Posterior cingulate gyrus (tissue), 11 donors: Measurements from ENCODE around the gene HIVEP2.
A peak's percentile ranks its signal among the peaks of the same experiment; 100 is the strongest.

ENCODE experiments used
- DNase-seq, 10 donors: peaks; one replicate each; pipeline versions ENCODE4 v3.0.0 to v3.0.0-alpha.2; 2020 to 2021; ENCODE audit warnings: mixed read lengths in 3 of 10
- intact Hi-C: fragments of 100-400 bp; cut with DNase I; formaldehyde crosslinking; loops from one replicate; pipeline ENCODE4 v1.15.1; 2023

The HIVEP2 gene

DNA sequence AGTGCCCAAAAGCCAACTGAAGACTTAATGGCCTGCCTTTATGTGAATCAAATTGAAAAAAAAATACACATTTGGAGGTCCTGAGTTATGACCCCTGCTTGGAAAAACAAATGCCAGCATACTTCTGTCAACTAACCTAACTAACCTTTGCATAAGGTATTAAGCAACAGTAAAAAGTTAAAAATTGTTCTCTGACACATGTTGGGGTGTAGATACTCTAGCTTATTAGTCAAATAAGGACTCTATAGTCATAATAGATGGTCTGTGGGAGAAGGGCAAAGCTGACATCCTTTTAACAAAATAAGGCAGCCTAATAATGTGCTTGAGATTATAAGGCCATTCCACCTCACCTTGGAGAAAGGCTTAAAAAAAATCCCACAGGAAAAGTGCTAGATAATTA, 140.5 kb downstream of the HIVEP2 start:
- intact Hi-C loops, result no loop called here
- no peak for DNase-seq

DNA sequence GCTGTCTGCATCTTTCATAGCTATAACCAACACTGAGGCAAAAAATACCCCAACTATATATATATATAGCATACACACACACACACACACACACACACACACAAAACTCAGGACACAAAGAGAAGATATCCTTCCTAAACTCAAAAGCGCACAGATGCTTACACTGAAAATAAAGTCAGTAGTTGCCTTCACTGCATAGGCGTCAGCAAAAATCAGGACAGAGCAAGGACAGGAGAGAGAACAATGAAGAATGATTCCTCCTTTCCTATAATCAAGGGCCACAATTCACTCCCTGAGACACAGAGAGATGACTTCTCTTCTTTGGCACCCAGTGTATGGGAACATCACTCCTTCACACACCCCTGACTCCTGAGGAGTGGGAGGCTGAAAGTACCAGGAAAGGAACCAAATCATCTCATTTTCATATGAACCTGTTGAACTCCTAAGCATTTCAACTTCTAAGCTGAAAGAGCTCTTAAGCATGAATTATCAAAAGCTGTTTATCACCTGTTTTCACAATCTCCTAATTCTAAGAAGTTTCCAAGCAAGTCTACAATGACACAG, 141.4 kb downstream of the HIVEP2 start:
- DNase-seq, result no peak
- intact Hi-C loops, result no loop called here

DNA sequence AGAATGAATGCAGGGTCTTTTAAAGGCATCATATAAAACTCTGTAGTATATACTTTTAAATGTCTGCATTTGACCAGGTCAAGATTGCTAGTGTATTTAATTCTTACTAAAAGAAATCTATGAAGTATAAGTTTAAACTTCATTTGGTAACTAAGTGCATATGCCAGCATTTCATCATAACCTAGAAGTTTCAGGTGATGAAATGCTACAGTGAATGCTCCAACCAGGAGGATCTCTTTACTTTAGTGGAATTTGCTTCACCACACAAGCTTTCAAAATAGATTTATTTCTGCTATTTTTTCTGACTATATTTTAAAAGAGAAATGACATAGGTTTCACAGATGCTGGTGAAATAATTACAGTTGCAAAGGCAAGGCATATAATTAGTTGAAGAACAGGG, 141.9 kb downstream of the HIVEP2 start:
- DNase-seq, result no peak
- intact Hi-C loops, result no loop called here

DNA sequence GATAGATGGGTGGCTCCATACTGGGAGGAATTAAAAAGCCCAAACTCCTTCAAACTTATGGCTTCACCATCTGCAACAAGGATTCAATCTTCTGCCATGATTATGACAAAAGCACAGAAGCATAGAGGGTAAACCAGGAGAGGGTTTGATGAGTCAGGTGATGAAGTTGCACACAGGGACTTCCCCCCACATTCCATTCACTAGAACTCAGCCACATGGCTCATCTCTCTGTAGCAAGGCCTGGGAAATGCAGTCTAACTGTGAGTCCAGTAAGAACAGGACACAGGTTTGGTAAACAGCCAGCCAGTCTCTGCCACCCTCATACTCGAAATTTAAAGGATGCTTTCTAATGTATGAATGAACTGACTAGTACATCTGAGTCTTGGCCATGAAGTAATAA, 142.9 kb downstream of the HIVEP2 start:
- DNase-seq, result no peak
- intact Hi-C loops, result no loop called here

DNA sequence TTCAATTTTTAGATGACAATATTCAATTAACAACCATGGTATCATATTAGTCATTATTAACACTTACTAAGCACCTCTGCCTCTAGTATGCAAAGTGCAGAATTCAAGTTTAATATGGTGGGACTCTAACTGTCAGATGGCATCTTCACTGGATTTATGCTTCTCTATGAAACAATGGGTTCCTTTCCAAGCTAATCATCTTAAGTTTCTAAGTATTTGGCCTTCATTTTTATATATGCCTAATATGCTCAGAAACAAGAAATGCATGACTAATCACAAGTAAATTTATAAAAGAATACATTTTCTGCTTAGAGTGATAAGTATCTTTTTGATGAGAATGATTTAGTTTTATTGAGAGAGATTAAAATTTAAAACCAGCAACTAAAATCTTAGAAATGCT, 144.7 kb downstream of the HIVEP2 start:
- no peak for DNase-seq
- intact Hi-C loops, result no loop called here

DNA sequence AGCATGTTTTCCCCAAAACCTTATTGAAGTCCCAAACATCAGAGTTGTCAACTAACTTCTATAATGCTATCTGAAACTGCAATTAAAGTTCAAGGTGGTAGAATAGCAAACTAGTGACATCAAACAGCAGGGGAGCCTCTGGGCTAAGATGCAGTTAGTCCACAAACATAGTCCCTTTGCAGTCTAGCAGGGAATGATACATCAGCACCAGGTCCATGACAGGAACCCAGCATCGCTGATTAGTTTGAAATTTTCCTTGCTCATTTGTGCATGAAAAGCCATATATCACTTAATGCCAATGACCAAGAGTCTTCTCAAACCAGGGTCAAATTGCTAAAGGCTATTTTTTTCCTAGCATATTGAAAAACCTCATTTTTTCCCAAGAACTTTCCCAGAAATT, 145.3 kb downstream of the HIVEP2 start:
- DNase-seq, result no peak
- intact Hi-C loops, result no loop called here

DNA sequence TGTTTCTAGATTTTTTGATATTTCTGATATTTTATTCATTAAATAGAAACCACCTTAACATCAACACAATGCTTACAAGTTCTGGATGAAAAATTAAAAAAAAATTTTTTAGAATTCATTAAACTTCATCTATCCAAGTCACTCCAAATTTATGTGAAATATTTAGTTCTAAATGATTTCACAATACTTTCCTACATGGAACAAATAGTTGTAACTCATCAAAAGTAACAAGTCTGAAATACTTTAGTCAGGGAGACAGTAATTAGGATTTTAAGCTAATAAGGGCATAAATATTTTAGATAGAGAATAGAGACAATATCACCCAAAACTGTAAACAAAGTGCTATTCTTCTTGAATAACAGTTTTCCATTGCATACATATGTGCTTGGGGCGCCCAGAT, 147.8 kb downstream of the HIVEP2 start:
- no peak for DNase-seq
- intact Hi-C loops, result no loop called here

DNA sequence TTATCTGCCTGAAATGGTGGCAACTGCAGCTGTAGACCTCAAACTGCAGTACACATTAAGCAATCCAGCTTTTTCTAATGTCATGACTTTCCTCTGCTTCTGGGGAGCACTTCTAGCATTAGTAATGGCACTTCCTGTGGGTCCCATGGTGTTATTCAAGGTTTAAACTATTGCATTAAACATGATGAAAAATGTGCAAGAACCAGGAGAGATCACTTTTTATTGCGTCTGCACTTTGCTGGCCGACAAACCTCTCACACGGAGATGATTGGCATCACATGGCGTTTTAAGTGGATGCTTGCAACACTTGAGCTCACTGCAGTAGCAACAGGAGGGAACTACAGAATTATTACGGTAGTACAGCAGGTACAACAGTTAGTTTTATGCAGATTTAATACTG, 148.4 kb downstream of the HIVEP2 start:
- intact Hi-C loops, result no loop called here
- no peak for DNase-seq

DNA sequence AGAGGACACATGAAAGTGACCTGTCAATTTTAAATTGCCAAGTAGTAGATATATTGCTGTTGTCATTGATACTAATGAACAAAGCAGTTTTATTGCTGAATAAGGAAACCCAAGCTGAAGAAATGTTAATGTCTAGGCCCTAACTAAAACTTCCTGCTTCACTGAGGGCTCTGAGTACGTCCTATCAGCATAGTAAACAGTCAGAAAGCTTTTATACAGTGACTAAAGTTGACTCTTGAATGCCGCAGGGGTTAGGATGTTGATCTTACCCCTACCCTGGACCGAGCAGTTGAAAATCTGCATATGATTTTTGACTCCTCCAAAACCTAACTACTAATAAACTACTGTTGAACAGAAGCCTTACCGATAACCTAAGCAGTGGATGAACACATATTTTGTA, 149.0 kb downstream of the HIVEP2 start:
- intact Hi-C loops, result no loop called here
- no peak for DNase-seq

DNA sequence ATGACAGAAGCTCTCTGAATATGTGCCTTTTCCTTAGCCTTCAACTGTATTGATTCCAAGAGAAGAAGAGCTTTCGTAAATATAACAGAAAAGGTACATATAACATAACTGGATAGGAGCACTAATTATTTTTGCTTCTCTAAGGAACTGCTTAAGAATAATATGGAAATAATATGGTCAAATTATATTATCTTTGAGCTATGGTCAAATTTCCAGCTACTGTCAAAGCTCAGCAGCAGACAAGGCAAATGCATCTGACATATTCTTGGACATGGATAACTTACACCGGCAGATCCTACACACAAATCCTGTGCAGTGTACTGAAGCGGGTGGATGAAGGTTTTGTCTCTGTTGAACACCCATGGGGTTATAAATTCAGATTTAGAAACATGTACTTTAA, 150.6 kb downstream of the HIVEP2 start:
- intact Hi-C loops, result no loop called here
- no peak for DNase-seq

DNA sequence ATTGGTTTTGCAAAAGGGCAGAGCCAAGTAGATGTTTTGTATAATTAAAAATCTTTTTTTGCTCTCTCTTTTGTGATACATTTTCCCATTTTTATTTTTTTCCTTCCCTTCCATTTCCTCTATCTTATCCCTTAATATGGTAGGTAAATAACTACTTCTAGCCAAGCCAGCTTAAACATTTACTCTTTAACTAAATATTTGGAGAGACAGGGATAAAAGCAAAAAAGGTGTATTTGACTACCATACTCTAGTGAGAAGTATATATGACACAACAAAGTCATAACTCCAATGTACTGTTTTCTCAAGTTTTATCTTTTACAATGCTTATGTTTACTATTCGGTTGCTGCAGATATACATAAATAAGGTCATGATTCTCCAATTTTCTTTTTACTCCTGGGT, 154.7 kb downstream of the HIVEP2 start:
- DNase-seq, result no peak
- intact Hi-C loops, result no loop called here

DNA sequence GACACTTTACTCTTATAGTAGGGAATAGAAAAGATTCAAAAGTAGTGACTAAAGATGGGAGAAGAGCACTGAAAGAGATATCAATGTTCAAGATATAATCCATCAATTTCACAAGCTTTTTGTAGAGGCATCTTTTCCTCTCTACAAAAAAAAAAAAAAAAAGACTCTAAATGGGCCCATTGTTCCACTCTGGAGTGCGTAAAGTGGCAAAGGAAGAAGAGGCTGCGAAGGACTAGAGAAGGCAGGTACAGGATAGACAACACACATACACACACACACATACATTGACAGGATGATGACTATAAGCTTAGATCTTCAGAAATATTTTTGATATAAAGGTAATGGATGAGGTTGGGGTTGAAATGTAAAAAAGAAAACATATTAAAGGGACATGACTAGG, 157.6 kb downstream of the HIVEP2 start:
- no peak for DNase-seq
- intact Hi-C loops, result no loop called here

DNA sequence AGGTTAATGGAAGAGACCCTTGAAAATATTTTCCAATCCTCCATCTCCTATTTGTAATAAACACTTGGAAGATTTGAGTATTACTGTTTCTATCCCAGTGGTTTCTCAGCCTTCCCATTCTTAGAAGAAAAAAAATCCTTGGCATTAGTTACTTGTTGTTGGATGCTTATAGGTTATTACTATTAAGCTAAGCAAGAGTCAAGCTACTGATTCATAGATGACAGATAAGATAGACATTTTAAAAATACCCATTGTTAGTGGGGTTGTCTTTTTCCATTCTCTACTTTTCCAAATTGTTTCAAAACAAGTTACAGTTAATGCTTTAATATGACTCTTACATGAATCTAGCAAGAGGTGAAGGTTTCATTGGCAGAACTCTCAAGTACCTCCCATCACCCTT, 158.5 kb downstream of the HIVEP2 start:
- DNase-seq, result no peak
- intact Hi-C loops, result no loop called here

DNA sequence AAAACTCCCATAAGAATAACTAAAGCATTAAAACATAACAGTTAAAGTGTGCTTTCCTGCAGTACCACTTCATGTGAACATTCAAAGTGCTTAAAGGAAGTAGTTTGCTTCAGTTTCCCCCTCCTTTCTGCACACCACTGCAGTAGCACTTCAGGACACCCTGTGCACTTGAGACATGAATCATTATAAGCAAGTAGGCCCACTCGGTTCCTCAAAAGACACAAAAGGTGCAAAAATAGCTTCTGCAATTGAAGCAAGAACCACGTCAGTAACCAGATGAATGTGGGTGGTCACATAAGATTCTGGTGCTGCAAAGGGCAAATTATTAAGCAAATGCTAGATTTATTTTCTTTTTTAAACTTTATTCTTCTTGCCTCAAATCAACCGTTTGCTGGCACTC, 160.6 kb downstream of the HIVEP2 start:
- DNase-seq, result peak in 1 of 10 donors; percentile 43
- intact Hi-C loops, result no loop called here

DNA sequence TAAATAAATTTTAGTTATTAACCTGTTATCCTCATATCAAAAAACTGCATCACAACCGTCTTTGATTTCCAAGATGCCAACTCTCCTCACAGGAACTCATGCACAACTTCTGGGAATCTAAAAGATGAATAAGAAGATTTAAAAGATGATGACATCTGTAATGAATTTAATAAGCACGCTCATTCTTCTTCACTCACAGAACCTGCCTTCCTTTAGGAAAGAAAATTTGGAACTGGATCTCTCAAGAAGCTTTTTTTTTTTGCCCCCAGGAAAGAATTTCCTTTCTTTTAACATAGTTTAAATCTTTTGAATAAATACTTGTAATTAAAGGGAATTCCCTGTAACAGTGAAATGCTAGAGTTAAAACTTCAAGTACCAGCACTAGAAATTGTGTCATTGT, 161.5 kb downstream of the HIVEP2 start:
- no peak for DNase-seq
- intact Hi-C loops, result no loop called here

DNA sequence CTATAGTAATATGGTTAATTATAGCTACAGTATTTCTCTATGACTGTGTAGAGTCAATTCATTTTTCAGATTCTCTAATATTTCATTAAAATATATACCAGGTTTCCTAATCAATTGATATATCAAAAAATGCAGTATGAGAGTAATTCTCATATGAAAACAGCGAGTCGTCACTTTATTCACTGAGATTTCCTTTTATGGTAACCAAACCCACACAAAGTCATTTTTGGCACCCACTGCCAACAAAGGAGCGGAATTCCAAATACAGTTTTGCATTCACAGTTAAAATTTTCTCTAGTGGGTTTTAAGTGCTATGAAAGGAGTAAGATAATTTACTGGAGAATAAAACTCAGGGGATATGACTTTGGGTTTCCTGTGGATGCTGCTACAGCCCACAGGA, 163.8 kb downstream of the HIVEP2 start:
- intact Hi-C loops, result no loop called here

DNA sequence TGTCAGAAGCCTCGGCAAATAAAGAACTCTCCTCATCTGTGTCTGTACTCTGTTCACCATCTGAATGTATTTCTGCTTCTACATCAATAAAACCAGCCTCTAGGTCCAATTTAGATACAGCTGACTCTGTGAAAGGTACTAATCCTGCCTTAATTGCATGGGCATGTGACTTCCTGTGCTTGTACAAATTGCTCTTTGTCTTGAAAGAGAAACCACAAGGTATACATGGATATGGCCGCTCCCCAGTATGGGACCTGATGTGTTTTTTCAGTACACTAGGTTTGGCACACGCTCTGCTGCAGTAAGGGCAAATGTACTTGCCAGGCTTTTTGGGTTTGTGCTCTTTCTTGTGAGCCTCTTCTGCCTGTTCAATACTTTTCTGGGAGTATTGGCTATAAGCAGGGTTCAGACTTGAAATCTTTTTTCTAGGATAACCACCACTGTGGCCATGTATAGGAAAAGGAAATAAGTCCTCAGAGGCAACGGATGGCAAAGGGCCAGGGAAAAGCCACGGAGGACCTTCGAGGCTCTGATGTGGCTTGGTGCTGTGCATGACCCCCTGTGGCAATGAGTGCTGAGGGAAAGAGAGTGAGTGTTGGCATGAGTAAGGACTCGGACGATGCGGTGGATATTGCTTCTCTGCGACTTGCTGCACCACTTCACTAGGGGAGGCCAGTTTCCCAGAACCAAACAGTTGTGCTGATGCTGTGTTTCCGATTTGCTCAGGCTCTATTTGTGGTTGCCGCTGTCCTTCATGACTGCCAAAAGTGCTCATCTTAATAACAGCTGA, 170.9 kb downstream of the HIVEP2 start:
- intact Hi-C loops, result no loop called here
- DNase-seq, result peak in 1 of 10 donors; percentile 38

More for the DNA sequence above, 163.8 kb downstream of the HIVEP2 start:
- DNase-seq, result no peak

DNA sequence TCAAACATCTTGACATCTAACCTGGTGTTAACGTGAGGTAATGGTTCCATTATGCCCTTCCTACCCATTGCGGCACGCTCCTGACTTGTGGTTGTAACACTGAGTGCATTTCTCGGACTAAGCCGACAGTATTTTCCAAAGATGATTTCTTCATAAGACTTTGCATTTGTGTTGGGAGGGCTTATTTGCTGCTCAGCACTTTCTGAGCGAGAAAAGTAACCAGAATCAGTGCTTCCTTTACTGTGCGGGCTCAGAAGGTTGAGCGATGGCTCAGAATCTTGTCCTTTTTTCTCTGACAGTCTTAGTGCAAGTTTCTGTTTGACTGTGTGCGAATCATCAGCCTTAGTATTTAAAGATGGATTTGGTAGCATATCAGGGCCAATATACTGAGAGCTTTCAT, 171.7 kb downstream of the HIVEP2 start:
- no peak for DNase-seq
- intact Hi-C loops, result no loop called here

DNA sequence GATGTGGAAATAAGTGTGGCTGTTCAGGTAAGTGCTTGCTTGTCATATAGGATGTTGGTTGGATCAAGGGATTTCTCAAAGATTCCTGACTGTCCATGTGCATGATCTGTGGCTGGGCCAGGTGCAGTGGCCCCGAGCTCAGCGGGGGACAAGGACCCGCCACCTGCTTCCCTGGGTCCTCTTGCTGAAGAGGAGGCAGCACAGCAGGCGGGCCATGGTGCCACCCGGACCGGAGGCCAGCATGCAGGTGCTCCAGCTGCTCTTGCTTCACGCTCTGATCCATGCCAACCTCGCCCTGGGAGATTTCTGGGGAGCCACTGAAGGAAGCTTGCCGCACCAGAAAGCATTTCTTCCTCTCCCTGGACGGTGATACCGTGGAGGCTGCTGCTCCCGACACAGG, 173.8 kb downstream of the HIVEP2 start:
- intact Hi-C loops, result no loop called here
- DNase-seq, result peak in 2 of 10 donors; percentile 77

DNA sequence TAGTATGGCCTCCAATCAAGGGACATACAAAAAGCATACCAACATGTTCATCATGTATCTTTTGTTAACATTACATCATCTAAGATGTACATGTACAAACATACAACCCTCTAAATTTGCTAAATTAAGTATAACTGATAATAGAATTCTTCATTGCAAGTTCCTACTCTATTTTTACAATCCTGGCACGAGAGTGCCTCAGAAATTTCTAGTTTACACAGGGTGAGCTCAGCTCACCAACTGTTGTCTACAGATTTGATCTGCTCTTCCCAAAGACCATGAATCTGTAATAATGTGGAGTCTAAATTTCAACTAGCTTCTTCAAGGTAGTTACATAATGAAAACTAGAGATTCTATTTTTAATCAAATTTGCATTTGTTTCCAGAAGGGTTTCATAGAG, 179.7 kb downstream of the HIVEP2 start:
- DNase-seq, result no peak
- intact Hi-C loops, result no loop called here

DNA sequence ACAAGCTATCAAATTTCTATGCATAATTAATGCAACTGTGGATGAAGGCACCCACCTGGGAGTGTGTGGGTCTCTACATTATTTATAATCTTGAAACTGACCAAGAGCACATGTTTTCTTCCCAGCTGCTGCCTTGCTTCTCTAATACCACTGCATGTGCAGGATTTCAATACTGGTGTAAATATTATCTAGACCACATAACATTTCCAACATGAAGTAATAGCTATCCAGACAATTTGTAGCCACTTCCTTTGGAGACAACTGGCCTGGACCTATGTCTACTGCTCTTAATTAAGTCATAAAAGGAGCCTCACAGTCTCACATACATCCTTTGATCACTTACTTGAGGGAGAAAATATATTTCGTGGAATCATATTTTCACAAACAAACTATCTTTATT, 180.7 kb downstream of the HIVEP2 start:
- intact Hi-C loops, result no loop called here
- no peak for DNase-seq

DNA sequence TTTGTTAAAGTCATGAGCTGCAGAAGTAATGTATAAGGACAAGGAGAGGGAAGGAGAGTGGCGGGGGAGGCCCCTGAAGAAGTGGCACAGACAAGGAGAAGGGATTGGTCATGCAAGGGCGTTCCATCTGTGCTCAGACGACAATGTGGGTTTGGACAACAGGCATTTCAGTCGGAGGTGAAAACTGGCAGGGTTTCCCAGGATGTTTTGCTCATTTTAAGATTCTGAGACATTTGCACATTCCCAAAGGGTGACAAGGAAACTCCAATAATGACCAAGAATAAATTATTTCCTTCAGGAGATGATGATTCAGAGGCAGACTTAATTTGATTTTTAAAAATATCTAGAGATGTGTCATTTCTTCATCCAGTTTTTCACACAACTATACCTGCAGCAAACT, 181.8 kb downstream of the HIVEP2 start:
- peak in 5 of 10 donors; percentile 28 to 85 (median 66) for DNase-seq

DNA sequence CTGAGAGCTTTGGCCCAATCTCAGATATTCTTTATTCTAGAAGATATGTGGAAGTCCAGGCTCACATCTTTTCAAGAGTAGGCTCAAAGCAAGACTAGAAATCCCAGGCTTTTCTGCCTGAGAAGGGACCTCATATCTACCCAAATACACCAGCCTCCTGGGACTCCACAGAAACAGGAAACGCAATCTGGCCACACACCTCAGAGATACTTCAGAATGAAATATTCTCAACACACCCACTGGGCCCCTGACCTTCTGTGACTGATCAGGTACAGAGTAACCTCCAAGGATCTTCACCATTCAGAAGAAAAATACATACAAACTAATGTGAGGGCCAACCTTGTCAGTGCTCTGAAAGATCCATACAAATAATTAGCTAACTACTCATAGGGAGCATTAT, 183.2 kb downstream of the HIVEP2 start:
- DNase-seq, result no peak
- intact Hi-C loops, result no loop called here

More for the DNA sequence above, 181.8 kb downstream of the HIVEP2 start:
- intact Hi-C loops, result no loop called here
